Hematopoietic multipotent progenitor cell (in vitro differentiated cells): ENCODE data around the gene KLHL26. TPM values are rescaled to one million over a fixed set of nuclear protein-coding genes. Genes with fewer than 3 reads are reported as not detected.
A peak's percentile ranks its signal among the peaks of the same experiment; 100 is the strongest.
"Not testable (repeated sequence)": the region's sequence is repeated elsewhere in the genome, so short reads cannot be mapped to it uniquely, and the experiment has no call there.

Source experiments
- DNase-seq, 3 donors: peaks; one replicate each; pipeline ENCODE4 v3.0.0-alpha.2; 2011 to 2015; ENCODE audit warnings: low read depth in 2 of 3, low spot score in 2 of 3
- total RNA-seq: library from RNA; depleted of rRNA; stranded (reverse); fragments of >200 nt; gene quantifications from one replicate; pipeline ENCODE4 v1.2.3, GENCODE V29; 2012

KLHL26 gene
- total RNA-seq, 1 donor, result 11.0 TPM

- DNase-seq, result not testable (repeated sequence)
These were observed 43.3 kb downstream of the KLHL26 start for GRCh38 chr19:18680148-18680547.

GRCh38 chr19:18682807-18683108 is 45.9 kb downstream of the KLHL26 start:
- no peak for DNase-seq

GRCh38 chr19:18683109-18683957 is 46.5 kb downstream of the KLHL26 start, which contains the start of gene CRTC1:
Gene CRTC1 (plus strand): TSS chr19:18683680. CDS start chr19:18683703, 23 bp downstream.
- DNase-seq, result peak; percentile 89 to 97 (median 93)

GRCh38 chr19:18683958-18684641 is 47.3 kb downstream of the KLHL26 start:
- no peak for DNase-seq

GRCh38 chr19:18684642-18684993 is 47.8 kb downstream of the KLHL26 start:
- no peak for DNase-seq

- no peak for DNase-seq
These were observed 48.9 kb downstream of the KLHL26 start for GRCh38 chr19:18685597-18686190.

GRCh38 chr19:18687740-18688465 is 51.1 kb downstream of the KLHL26 start:
- no peak for DNase-seq

GRCh38 chr19:18696023-18696422 is 59.2 kb downstream of the KLHL26 start:
- DNase-seq, result no peak

GRCh38 chr19:18697680-18698079 is 60.9 kb downstream of the KLHL26 start:
- DNase-seq, result no peak

- no peak for DNase-seq
These were observed 61.7 kb downstream of the KLHL26 start for GRCh38 chr19:18698321-18699167.

GRCh38 chr19:18699403-18700054 is 62.7 kb downstream of the KLHL26 start:
- DNase-seq, result no peak

GRCh38 chr19:18700501-18701249 is 63.8 kb downstream of the KLHL26 start:
- DNase-seq, result peak; percentile 44 to 92 (median 81)

- no peak for DNase-seq
These were observed 64.4 kb downstream of the KLHL26 start for GRCh38 chr19:18701250-18701608.

GRCh38 chr19:18704054-18704453 is 67.2 kb downstream of the KLHL26 start:
- DNase-seq, result no peak

GRCh38 chr19:18704971-18705370 is 68.1 kb downstream of the KLHL26 start:
- DNase-seq, result no peak

- DNase-seq, result no peak
These were observed 71.8 kb downstream of the KLHL26 start for GRCh38 chr19:18708452-18709231.

GRCh38 chr19:18709546-18709945 is 72.7 kb downstream of the KLHL26 start:
- DNase-seq, result no peak

- DNase-seq, result no peak
These were observed 73.4 kb downstream of the KLHL26 start for GRCh38 chr19:18710186-18710585.
